Measurements from ENCODE around the gene CD320. TPM values are rescaled to one million over a fixed set of nuclear protein-coding genes. Genes with fewer than 3 reads are reported as not detected.
A peak's percentile ranks its signal among the peaks of the same experiment; 100 is the strongest.

CD320 gene
- total RNA-seq, 3 donors from 2014 or later (not counting 1 experiment from before 2014, with no cell fraction given), result 17.0 to 47.1 (median 38.7) TPM

- no peaks in the 10 kb centered on the region for H3K27me3 Mint-ChIP-seq (ENCODE audit: low read depth in 2 of 2)
- H3K36me3 ChIP-seq (ENCODE audit: control insufficient read depth, insufficient read depth, low read length), result peaks cover 30% of the 10 kb centered on the region
- no peaks in the 10 kb centered on the region for H3K9me3 ChIP-seq (ENCODE audit: control insufficient read depth, insufficient read depth, low read length)
- H3K27ac ChIP-seq (ENCODE audit: low read length), result no peak overlapping the region
- WGBS (ENCODE audit: insufficient coverage), result 81% methylated on average over 5 of the region's 5 CpGs
- peaks cover 5 to 16% of the 10 kb centered on the region in 2 donors for H3K4me1 Mint-ChIP-seq
- H3K4me3 ChIP-seq (ENCODE audit: low read length), result no peak overlapping the region
- H3K9me3 Mint-ChIP-seq, result no peaks in the 10 kb centered on the region
- H3K27me3 ChIP-seq (ENCODE audit: control insufficient read depth, insufficient read depth, low read length), result no peaks in the 10 kb centered on the region
- peaks cover 8% of the 10 kb centered on the region for H3K4me1 ChIP-seq (ENCODE audit: control insufficient read depth, insufficient read depth, low read length)
- H3K27ac Mint-ChIP-seq, result no peak overlapping the region
- H3K4me3 Mint-ChIP-seq, result no peak overlapping the region
- intact Hi-C loops (cut with micrococcal nuclease), result no loop called here
- no peak for ATAC-seq
- DNase-seq, result no peak
- no peaks in the 10 kb centered on the region for H3K36me3 Mint-ChIP-seq
- no peak for TF ChIP-seq CTCF (IDR thresholded peaks at IDR 0.05)
These were observed 51.1 kb downstream of the CD320 start for GRCh38 chr19:8257052-8257443.

GRCh38 chr19:8256276-8257051, 51.7 kb downstream of the CD320 start:
- Histone ChIP-seq H3K36me3 (ENCODE audit: control insufficient read depth, insufficient read depth, low read length) (peaks cover 30% of the 10 kb centered on the region), H3K4me3 (ENCODE audit: low read length) (no peak overlapping the region), H3K4me1 (ENCODE audit: control insufficient read depth, insufficient read depth, low read length) (peaks cover 8% of the 10 kb centered on the region), H3K27me3 (ENCODE audit: control insufficient read depth, insufficient read depth, low read length) (no peaks in the 10 kb centered on the region), H3K9me3 (ENCODE audit: control insufficient read depth, insufficient read depth, low read length) (no peaks in the 10 kb centered on the region), H3K27ac (ENCODE audit: low read length) (no peak overlapping the region)
- TF ChIP-seq CTCF (IDR thresholded peaks at IDR 0.05), result no peak
- Mint-ChIP-seq H3K9me3 (no peaks in the 10 kb centered on the region), H3K36me3 (no peaks in the 10 kb centered on the region), H3K27me3 (ENCODE audit: low read depth in 2 of 2) (no peaks in the 10 kb centered on the region), H3K4me1 (peaks cover 5 to 16% of the 10 kb centered on the region in 2 donors), H3K27ac (peak overlapping the region in 1 of 2 donors; percentile 40), H3K4me3 (no peak overlapping the region)
- DNase-seq (no peak), ATAC-seq (no peak)
- WGBS (ENCODE audit: insufficient coverage), result 95% methylated on average over 14 of the region's 15 CpGs
- intact Hi-C loops (cut with micrococcal nuclease), result no loop called here

GRCh38 chr19:8255426-8256125, 52.6 kb downstream of the CD320 start:
- Mint-ChIP-seq H3K9me3 (no peaks in the 10 kb centered on the region), H3K27me3 (ENCODE audit: low read depth in 2 of 2) (no peaks in the 10 kb centered on the region), H3K4me3 (no peak overlapping the region), H3K4me1 (peaks cover 5 to 16% of the 10 kb centered on the region in 2 donors), H3K36me3 (no peaks in the 10 kb centered on the region), H3K27ac (peak overlapping the region in 1 of 2 donors; percentile 40)
- intact Hi-C loops (cut with micrococcal nuclease), result no loop called here
- ATAC-seq, result no peak
- Histone ChIP-seq H3K27ac (ENCODE audit: low read length) (no peak overlapping the region), H3K9me3 (ENCODE audit: control insufficient read depth, insufficient read depth, low read length) (no peaks in the 10 kb centered on the region), H3K36me3 (ENCODE audit: control insufficient read depth, insufficient read depth, low read length) (peaks cover 32% of the 10 kb centered on the region), H3K4me3 (ENCODE audit: low read length) (no peak overlapping the region), H3K4me1 (ENCODE audit: control insufficient read depth, insufficient read depth, low read length) (peaks cover 8% of the 10 kb centered on the region), H3K27me3 (ENCODE audit: control insufficient read depth, insufficient read depth, low read length) (no peaks in the 10 kb centered on the region)
- TF ChIP-seq CTCF (IDR thresholded peaks at IDR 0.05), result no peak
- WGBS (ENCODE audit: insufficient coverage), result 95% methylated on average over 18 of the region's 18 CpGs
- no peak for DNase-seq
